Glutamatergic neuron (in vitro differentiated cells): ENCODE results near the gene TPGS2. TPM values are rescaled to one million over a fixed set of nuclear protein-coding genes. Genes with fewer than 3 reads are reported as not detected.

Experiments
- DNase-seq: peaks from one replicate; pipeline ENCODE4 v3.0.0; 2022
- H3K27ac Mint-ChIP-seq: one replicate; pipeline ENCODE4 v1.8.0; 2020; ENCODE audit warnings: mild to moderate bottlenecking, mixed read lengths, inconsistent platforms; ENCODE audit not compliant: unreplicated experiment
- H3K27me3 Mint-ChIP-seq: one replicate; pipeline ENCODE4 v1.8.0; 2020; ENCODE audit warnings: mild to moderate bottlenecking, moderate library complexity, mixed read lengths, inconsistent platforms; ENCODE audit not compliant: unreplicated experiment
- H3K36me3 Mint-ChIP-seq: one replicate; pipeline ENCODE4 v1.8.0; 2020; ENCODE audit warnings: mild to moderate bottlenecking, mixed read lengths, inconsistent platforms; ENCODE audit not compliant: unreplicated experiment
- H3K4me1 Mint-ChIP-seq: one replicate; pipeline ENCODE4 v1.8.0; 2020; ENCODE audit warnings: mild to moderate bottlenecking, low read depth, mixed read lengths, inconsistent platforms; ENCODE audit not compliant: unreplicated experiment
- H3K4me3 Mint-ChIP-seq: one replicate; pipeline ENCODE4 v1.8.0; 2020; ENCODE audit warnings: mild to moderate bottlenecking, mixed read lengths, inconsistent platforms; ENCODE audit not compliant: unreplicated experiment
- H3K9me3 Mint-ChIP-seq: one replicate; pipeline ENCODE4 v1.8.0; 2020; ENCODE audit warnings: mild to moderate bottlenecking, moderate library complexity, mixed read lengths, inconsistent platforms; ENCODE audit not compliant: unreplicated experiment
- CTCF ChIP-seq: fragments of 200-600 bp; sonication (generic); IDR thresholded peaks from one replicate; pipeline ENCODE4 v1.5.0; 2021; ENCODE audit not compliant: partially characterized antibody, unreplicated experiment
- total RNA-seq: library from RNA; stranded (reverse); fragmentation: NEBNext Ultra II Directional; extraction: Animal tissue kit (Norgen Biotek cat#: 25700); gene quantifications from one replicate; pipeline ENCODE4 v1.2.1, GENCODE V29; 2021; ENCODE audit not compliant: unreplicated experiment

Gene TPGS2
- total RNA-seq, 1 donor from 2014 or later = 166 TPM

GRCh38 chr18:36752929-36753865, 75.6 kb downstream of the TPGS2 start:
- H3K4me3 Mint-ChIP-seq = no peak overlapping the region
- DNase-seq = no peak
- peaks cover 9% of the 10 kb centered on the region for H3K4me1 Mint-ChIP-seq
- TF ChIP-seq CTCF = no peak
- H3K27me3 Mint-ChIP-seq = peaks cover 3% of the 10 kb centered on the region
- H3K9me3 Mint-ChIP-seq = peaks cover 3% of the 10 kb centered on the region
- H3K36me3 Mint-ChIP-seq = peaks cover 4% of the 10 kb centered on the region
- no peak overlapping the region for H3K27ac Mint-ChIP-seq

GRCh38 chr18:36745219-36745975, 83.4 kb downstream of the TPGS2 start:
- peaks cover 9% of the 10 kb centered on the region for H3K36me3 Mint-ChIP-seq
- peaks cover 4% of the 10 kb centered on the region for H3K4me1 Mint-ChIP-seq
- H3K27me3 Mint-ChIP-seq = peaks cover 3% of the 10 kb centered on the region
- no peak for DNase-seq
- no peak overlapping the region for H3K4me3 Mint-ChIP-seq
- no peak overlapping the region for H3K27ac Mint-ChIP-seq
- TF ChIP-seq CTCF = no peak
- H3K9me3 Mint-ChIP-seq = peaks cover 2% of the 10 kb centered on the region

DNA sequence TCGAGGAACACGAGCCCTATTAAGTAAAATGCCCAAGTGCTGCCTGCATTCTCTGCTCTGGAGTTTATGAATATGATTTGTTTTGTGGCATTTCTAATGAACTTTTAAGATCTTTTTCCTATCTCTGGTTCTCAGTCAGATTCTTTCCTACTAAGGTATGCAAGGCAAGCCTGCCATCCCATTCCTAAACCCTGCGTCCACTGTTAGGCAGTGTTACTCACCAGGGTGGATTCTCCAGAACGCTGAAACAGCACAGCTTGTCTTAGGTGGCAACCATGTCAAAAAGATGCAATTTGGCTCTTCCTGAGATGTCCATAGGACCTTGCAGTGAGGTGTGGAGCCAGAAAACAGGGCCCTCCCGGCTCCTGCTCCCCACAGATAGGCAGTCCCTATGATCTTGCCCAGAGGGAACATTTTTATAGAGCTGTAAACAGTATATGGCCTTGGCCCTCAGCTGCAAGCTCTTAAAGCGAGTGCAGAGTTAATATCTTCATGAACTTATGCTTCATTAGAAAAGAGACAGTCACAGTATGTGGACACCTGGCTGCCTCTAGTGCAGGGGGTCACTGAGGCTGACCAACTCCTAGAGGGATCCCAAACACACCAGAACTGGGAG, 84.4 kb downstream of the TPGS2 start:
- peaks cover 3% of the 10 kb centered on the region for H3K27me3 Mint-ChIP-seq
- H3K4me1 Mint-ChIP-seq = peaks cover 4% of the 10 kb centered on the region
- TF ChIP-seq CTCF = no peak
- H3K9me3 Mint-ChIP-seq = peaks cover 2% of the 10 kb centered on the region
- no peak for DNase-seq
- H3K36me3 Mint-ChIP-seq = peaks cover 9% of the 10 kb centered on the region
- H3K27ac Mint-ChIP-seq = no peak overlapping the region
- no peak overlapping the region for H3K4me3 Mint-ChIP-seq

Other genes with a start within 250 kb of the TPGS2 start
- gene KIAA1328, start 125 bp upstream of the TPGS2 start, total RNA-seq = 9.5 TPM